K562 (cell line): ENCODE measurements around the gene SH3BGRL3. TPM values are rescaled to one million over a fixed set of nuclear protein-coding genes. Genes with fewer than 3 reads are reported as not detected.

Source experiments
- CBFA2T3 ChIP-seq: fragments of 450-650 bp; IDR thresholded peaks from 2 replicates; pipeline ENCODE4 v1.6.1; 2017
- CCAR2 ChIP-seq: fragments of 200-400 bp; formaldehyde crosslinking; IDR thresholded peaks from 2 replicates; pipeline ENCODE4 v1.6.1; 2017; ENCODE audit warnings: mild to moderate bottlenecking, low read depth, low read length
- EGR1 ChIP-seq: fragments of 450-650 bp; conservative IDR thresholded peaks from 2 replicates; pipeline ENCODE4 v1.6.1; 2017; ENCODE audit warnings: mild to moderate bottlenecking
- EWSR1 ChIP-seq: fragments of 450-650 bp; IDR thresholded peaks from 2 replicates; pipeline ENCODE4 v1.6.1; 2018; ENCODE audit warnings: borderline replicate concordance, mild to moderate bottlenecking, low read depth, moderate library complexity; ENCODE audit not compliant: partially characterized antibody
- NCOA2 ChIP-seq, 2 experiments: fragments of 450-650 bp; IDR thresholded peaks; 2 replicates each; pipeline ENCODE4 v1.6.1; 2018; ENCODE audit warnings: mild to moderate bottlenecking in 2 of 2, moderate library complexity in 1 of 2; ENCODE audit not compliant: partially characterized antibody in 2 of 2
- RCOR1 ChIP-seq, 2 experiments: IDR thresholded peaks; 2 replicates each; pipeline ENCODE4 v1.6.1; 2012; ENCODE audit warnings: low read depth in 2 of 2, low read length in 2 of 2, borderline replicate concordance in 1 of 2, improper control_type of control experiment in 1 of 2
- SIN3A ChIP-seq, 2 experiments: fragments of 150-350 bp in 1 of 2; IDR thresholded peaks; 2 replicates each; pipeline ENCODE4 v1.6.1; 2011 to 2016; ENCODE audit warnings: borderline replicate concordance in 2 of 2, low read depth in 2 of 2, low read length in 2 of 2, mild to moderate bottlenecking in 2 of 2, moderate library complexity in 2 of 2; ENCODE audit not compliant: control insufficient read depth in 1 of 2
- SPI1 ChIP-seq: IDR thresholded peaks from 2 replicates; pipeline ENCODE4 v1.6.1; 2011; ENCODE audit warnings: low read depth, low read length, control low read depth, borderline replicate concordance
- TRIM28 ChIP-seq: fragments of 450-650 bp; IDR thresholded peaks from 2 replicates; pipeline ENCODE4 v1.6.1; 2017
- U2AF1 ChIP-seq: fragments of 200-400 bp; formaldehyde crosslinking; optimal IDR thresholded peaks from 2 replicates; pipeline ENCODE3; 2017; ENCODE audit warnings: mild to moderate bottlenecking, low read depth, low read length, moderate library complexity
- ZNF174 ChIP-seq: fragments of 250-450 bp; sonication (Bioruptor Pico); IDR thresholded peaks from 2 replicates; pipeline ENCODE4 v1.4.0; 2020; ENCODE audit warnings: mild to moderate bottlenecking
- ZNF431 ChIP-seq: sonication (generic); formaldehyde crosslinking; IDR thresholded peaks from 2 replicates; pipeline ENCODE4 v1.8.0; 2022; ENCODE audit warnings: mild to moderate bottlenecking, missing genetic modification reagents
- polyA plus RNA-seq, 8 experiments: library from polyadenylated mRNA; depleted of rRNA in 4 of 8; stranded (reverse) in 5 of 8; unstranded in 3 of 8; fragments of >200 nt; fragmentation: Nextera tagmentation in 2 of 8; fragmentation: Illumina TruSeq in 1 of 8; extraction: Ambion mirVana in 2 of 8; extraction: Trizol in 1 of 8; gene quantifications; 2 replicates each; pipeline versions ENCODE4 v1.2.1 to v1.2.3, GENCODE V29; 2011 to 2014; ENCODE audit warnings: inconsistent platforms in 1 of 8, missing spikeins in 1 of 8
- total RNA-seq, 7 experiments: library from RNA; depleted of rRNA in 6 of 7; stranded (reverse); fragments of >200 nt in 6 of 7; fragmentation: Illumina TruSeq in 2 of 7; extraction: Trizol in 2 of 7; gene quantifications; 2 replicates each; pipeline versions ENCODE4 v1.2.1 to v1.2.3, GENCODE V29; 2011 to 2021; ENCODE audit warnings: low replicate concordance in 1 of 7
- TF ChIP-seq, protein P1 (sequence below): sonication (generic); formaldehyde crosslinking; IDR thresholded peaks from 2 replicates; pipeline ENCODE4 v1.5.0; 2020; ENCODE audit warnings: missing genetic modification reagents
- TF ChIP-seq, protein P2 (sequence below): fragments of 450-650 bp; IDR thresholded peaks from 2 replicates; pipeline ENCODE4 v1.6.1; 2017; ENCODE audit warnings: antibody characterized with exemption, mild to moderate bottlenecking

The SH3BGRL3 gene
- total and polyA plus RNA-seq, 9 of the 15 experiments (the other 6 are each of a cell fraction or from before 2014, with no cell fraction given) = 30.3 to 140 (median 54.2) TPM

DNA sequence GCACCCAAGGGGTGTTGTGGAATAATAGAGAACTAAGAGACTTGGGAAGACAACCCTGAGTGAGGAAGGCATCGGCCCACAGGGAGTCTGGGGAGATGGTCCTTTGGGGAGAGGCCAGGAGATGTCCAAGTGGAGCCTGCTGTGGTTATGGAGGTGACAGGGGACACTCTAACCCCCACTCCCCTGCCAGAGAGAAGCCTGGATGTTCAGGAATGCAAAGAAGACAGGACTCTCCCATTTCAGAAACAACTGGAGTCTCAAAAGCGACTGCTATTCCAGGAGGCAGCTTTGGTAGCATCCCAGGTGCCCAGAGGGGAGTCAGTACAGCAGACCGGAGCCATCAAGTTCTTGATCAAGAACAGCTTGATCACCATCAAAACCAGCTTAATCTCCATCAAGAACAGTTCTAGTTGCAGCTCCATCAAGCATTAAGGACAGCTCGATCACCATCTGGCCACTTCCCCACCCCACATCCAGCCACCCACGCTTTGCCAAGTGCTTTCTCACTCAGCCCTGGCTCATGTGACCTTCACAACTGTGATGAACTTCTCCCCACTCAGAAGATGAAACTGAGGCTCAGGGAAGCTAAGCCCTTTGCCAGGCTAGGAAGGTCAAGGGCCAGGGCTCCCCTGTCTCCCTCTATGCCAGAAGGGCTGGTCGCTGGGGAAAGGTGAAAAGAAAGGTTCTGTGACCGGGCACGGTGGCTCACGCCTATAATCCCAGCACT lies 38.6 kb downstream of the SH3BGRL3 start (continued):
- TF ChIP-seq CCAR2 = no peak
- TF ChIP-seq CBFA2T3 = 0 out of 2 replicates have a peak, but pooled peaks have one; percentile 15
- TF ChIP-seq ZNF431 (CRISPR knock-in tag) = no peak
- peak; percentile 92 for TF ChIP-seq EGR1
- TF ChIP-seq EWSR1 = no peak
- no peak for TF ChIP-seq ZNF174
- no peak for TF ChIP-seq SIN3A (IDR thresholded peaks at IDR 0.05; ENCODE audit: borderline replicate concordance in 2 of 2, control insufficient read depth in 1 of 2, low read depth in 2 of 2, low read length in 2 of 2)
- TF ChIP-seq U2AF1 = no peak
- peak; percentile 22; the same call in 1 of the 2 replicates for TF ChIP-seq SPI1
- TF ChIP-seq, protein P1, sequence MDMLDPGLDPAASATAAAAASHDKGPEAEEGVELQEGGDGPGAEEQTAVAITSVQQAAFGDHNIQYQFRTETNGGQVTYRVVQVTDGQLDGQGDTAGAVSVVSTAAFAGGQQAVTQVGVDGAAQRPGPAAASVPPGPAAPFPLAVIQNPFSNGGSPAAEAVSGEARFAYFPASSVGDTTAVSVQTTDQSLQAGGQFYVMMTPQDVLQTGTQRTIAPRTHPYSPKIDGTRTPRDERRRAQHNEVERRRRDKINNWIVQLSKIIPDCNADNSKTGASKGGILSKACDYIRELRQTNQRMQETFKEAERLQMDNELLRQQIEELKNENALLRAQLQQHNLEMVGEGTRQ = peak; percentile 41
- TF ChIP-seq NCOA2 (IDR thresholded peaks at IDR 0.05; ENCODE audit: partially characterized antibody in 2 of 2) = no peak
- TF ChIP-seq RCOR1 (IDR thresholded peaks at IDR 0.05; ENCODE audit: borderline replicate concordance in 1 of 2, low read depth in 2 of 2, low read length in 2 of 2) = 0 out of 4 replicates have a peak, but pooled peaks of 1 of the 2 experiments have one; percentile 40
- TF ChIP-seq, protein P2, sequence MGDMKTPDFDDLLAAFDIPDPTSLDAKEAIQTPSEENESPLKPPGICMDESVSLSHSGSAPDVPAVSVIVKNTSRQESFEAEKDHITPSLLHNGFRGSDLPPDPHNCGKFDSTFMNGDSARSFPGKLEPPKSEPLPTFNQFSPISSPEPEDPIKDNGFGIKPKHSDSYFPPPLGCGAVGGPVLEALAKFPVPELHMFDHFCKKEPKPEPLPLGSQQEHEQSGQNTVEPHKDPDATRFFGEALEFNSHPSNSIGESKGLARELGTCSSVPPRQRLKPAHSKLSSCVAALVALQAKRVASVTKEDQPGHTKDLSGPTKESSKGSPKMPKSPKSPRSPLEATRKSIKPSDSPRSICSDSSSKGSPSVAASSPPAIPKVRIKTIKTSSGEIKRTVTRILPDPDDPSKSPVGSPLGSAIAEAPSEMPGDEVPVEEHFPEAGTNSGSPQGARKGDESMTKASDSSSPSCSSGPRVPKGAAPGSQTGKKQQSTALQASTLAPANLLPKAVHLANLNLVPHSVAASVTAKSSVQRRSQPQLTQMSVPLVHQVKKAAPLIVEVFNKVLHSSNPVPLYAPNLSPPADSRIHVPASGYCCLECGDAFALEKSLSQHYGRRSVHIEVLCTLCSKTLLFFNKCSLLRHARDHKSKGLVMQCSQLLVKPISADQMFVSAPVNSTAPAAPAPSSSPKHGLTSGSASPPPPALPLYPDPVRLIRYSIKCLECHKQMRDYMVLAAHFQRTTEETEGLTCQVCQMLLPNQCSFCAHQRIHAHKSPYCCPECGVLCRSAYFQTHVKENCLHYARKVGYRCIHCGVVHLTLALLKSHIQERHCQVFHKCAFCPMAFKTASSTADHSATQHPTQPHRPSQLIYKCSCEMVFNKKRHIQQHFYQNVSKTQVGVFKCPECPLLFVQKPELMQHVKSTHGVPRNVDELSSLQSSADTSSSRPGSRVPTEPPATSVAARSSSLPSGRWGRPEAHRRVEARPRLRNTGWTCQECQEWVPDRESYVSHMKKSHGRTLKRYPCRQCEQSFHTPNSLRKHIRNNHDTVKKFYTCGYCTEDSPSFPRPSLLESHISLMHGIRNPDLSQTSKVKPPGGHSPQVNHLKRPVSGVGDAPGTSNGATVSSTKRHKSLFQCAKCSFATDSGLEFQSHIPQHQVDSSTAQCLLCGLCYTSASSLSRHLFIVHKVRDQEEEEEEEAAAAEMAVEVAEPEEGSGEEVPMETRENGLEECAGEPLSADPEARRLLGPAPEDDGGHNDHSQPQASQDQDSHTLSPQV = 0 out of 2 replicates have a peak, but pooled peaks have one; percentile 20
- TF ChIP-seq TRIM28 = no peak
